ENCODE measurements around the gene MRPL34.

MRPL34 gene

DNA sequence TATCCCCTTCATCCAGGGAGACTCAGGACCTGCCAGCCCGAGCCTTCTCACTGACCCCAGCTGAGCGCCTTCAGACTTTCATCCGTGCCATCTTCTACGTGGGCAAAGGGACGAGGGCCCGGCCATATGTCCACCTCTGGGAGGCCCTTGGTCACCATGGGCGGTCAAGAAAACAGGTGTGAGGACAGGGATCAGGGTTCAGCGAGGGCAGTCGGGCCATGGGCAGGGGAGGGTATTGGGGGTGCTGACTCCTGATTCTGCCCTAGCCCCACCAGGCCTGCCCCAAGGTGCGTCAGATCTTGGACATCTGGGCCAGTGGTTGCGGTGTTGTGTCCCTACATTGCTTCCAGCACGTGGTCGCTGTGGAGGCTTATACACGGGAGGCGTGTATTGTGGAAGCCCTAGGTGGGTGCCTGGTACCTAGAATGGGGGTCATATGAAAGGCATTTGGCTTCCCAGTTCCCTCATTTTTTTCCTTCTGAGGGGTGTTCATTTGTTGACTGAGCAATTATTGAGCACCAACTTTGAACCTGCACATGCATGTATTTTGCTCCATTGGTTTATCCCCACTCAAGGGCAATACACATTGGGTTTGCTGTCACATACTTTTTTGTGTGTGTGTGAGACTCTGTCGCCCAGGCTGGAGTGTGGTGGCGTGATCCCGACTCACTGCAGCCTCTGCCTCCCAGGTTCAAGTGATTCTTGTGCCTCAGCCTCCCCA, 20.1 kb upstream of the MRPL34 start:
- Histone ChIP-seq H3K9me3 (ENCODE audit: control extremely low read depth in 1 of 5, control insufficient read depth in 4 of 5, insufficient read depth in 2 of 5, low read depth in 1 of 5, low read length in 4 of 5) (no peaks in the 10 kb centered on the region), H3K27me3 (replicated peaks in 2 of 5; ENCODE audit: control insufficient read depth in 4 of 5, insufficient read depth in 5 of 5, low read length in 4 of 5) (no peaks in the 10 kb centered on the region), H3K4me3 (ENCODE audit: control insufficient read depth in 1 of 7, extremely low read depth in 1 of 7, insufficient read depth in 4 of 7, low read depth in 2 of 7, low read length in 6 of 7) (no peak overlapping the region), H3K36me3 (ENCODE audit: control insufficient read depth in 4 of 4, insufficient read depth in 4 of 4, low read length in 3 of 4) (peaks cover 0 to 30% (median 9%) of the 10 kb centered on the region in 4 experiments), H3K27ac (ENCODE audit: insufficient read depth in 1 of 2, low read depth in 1 of 2, low read length in 2 of 2, poor library complexity in 1 of 2, severe bottlenecking in 2 of 2) (no peak overlapping the region), H3K4me1 (ENCODE audit: control extremely low read depth in 1 of 4, control insufficient read depth in 4 of 4, insufficient read depth in 4 of 4, low read length in 3 of 4) (peaks cover 0 to 25% (median 18%) of the 10 kb centered on the region in 4 experiments)
- CTCF ChIA-PET = interaction anchor here (1.1 to 17.5 kb wide), 2 partner anchors 14 to 24 kb away, joined by 3 to 183 read pairs; partner anchors contain the start of genes BABAM1 and USHBP1
- 93% methylated on average over 17 of the region's 18 CpGs for WGBS (ENCODE audit: insufficient coverage)
- no peak for DNase-seq
- POLR2A ChIA-PET = no interaction called here

DNA sequence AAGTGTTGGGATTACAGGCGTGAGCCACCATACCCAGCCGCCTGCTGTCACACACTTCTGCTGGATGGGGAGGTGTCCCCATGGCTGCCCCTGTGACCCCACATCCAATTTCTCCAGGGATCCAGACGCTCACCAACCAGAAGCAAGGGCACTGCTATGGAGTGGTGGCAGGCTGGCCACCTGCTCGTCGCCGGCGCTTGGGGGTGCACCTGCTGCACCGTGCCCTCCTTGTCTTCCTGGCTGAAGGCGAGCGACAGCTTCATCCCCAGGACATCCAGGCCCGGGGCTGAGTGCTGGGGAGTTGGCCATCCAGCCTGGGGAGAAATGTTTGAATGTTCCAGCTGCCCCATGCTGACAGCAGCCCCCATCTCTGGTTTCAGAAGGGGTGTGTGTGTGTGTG, 19.4 kb upstream of the MRPL34 start:
- ChIA-PET CTCF (interaction anchor here (0.8 to 17.5 kb wide), 2 partner anchors 23 to 25 kb away, joined by 3 to 183 read pairs; partner anchors contain the start of genes BABAM1, DDA1 and USHBP1), POLR2A (no interaction called here)
- Histone ChIP-seq H3K9me3 (ENCODE audit: control extremely low read depth in 1 of 5, control insufficient read depth in 4 of 5, insufficient read depth in 2 of 5, low read depth in 1 of 5, low read length in 4 of 5) (no peaks in the 10 kb centered on the region), H3K36me3 (ENCODE audit: control insufficient read depth in 4 of 4, insufficient read depth in 4 of 4, low read length in 3 of 4) (peaks cover 0 to 30% (median 9%) of the 10 kb centered on the region in 4 experiments), H3K4me3 (ENCODE audit: control insufficient read depth in 1 of 7, extremely low read depth in 1 of 7, insufficient read depth in 4 of 7, low read depth in 2 of 7, low read length in 6 of 7) (no peak overlapping the region), H3K27ac (ENCODE audit: insufficient read depth in 1 of 2, low read depth in 1 of 2, low read length in 2 of 2, poor library complexity in 1 of 2, severe bottlenecking in 2 of 2) (no peak overlapping the region), H3K4me1 (ENCODE audit: control extremely low read depth in 1 of 4, control insufficient read depth in 4 of 4, insufficient read depth in 4 of 4, low read length in 3 of 4) (peaks cover 0 to 24% (median 17%) of the 10 kb centered on the region in 4 experiments), H3K27me3 (replicated peaks in 2 of 5; ENCODE audit: control insufficient read depth in 4 of 5, insufficient read depth in 5 of 5, low read length in 4 of 5) (no peaks in the 10 kb centered on the region)
- WGBS (ENCODE audit: insufficient coverage) = 97% methylated on average over 11 of the region's 11 CpGs
- no peak for DNase-seq

DNA sequence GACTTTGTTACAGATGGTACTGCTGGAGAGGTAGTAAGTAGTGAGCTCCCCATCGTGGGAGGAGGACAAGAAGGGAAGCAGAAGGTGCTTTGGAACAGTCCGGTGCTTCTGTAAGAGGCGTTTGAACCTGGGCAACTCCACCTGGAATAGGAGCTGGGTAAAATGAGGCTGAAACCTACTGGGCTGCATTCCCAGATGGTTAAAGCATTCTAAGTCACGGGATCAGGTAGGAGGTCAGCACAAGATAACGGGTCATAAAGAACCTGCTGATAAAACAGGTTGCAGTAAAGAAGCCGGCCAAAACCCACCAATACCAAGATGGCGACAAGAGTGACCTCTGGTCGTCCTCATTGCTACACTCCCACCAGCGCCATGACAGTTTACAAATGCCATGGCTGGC, 18.9 kb upstream of the MRPL34 start:
- Histone ChIP-seq H3K9me3 (ENCODE audit: control extremely low read depth in 1 of 5, control insufficient read depth in 4 of 5, insufficient read depth in 2 of 5, low read depth in 1 of 5, low read length in 4 of 5) (no peaks in the 10 kb centered on the region), H3K36me3 (ENCODE audit: control insufficient read depth in 4 of 4, insufficient read depth in 4 of 4, low read length in 3 of 4) (peaks cover 0 to 30% (median 9%) of the 10 kb centered on the region in 4 experiments), H3K4me1 (ENCODE audit: control extremely low read depth in 1 of 4, control insufficient read depth in 4 of 4, insufficient read depth in 4 of 4, low read length in 3 of 4) (peaks cover 0 to 19% (median 12%) of the 10 kb centered on the region in 4 experiments), H3K27ac (ENCODE audit: insufficient read depth in 1 of 2, low read depth in 1 of 2, low read length in 2 of 2, poor library complexity in 1 of 2, severe bottlenecking in 2 of 2) (no peak overlapping the region), H3K4me3 (ENCODE audit: control insufficient read depth in 1 of 7, extremely low read depth in 1 of 7, insufficient read depth in 4 of 7, low read depth in 2 of 7, low read length in 6 of 7) (no peak overlapping the region), H3K27me3 (replicated peaks in 2 of 5; ENCODE audit: control insufficient read depth in 4 of 5, insufficient read depth in 5 of 5, low read length in 4 of 5) (no peaks in the 10 kb centered on the region)
- 98% methylated on average over 9 of the region's 9 CpGs for WGBS (ENCODE audit: insufficient coverage)
- ChIA-PET CTCF (interaction anchor here (0.8 to 17.5 kb wide), 2 partner anchors 22 to 25 kb away, joined by 3 to 183 read pairs; partner anchors contain the start of genes BABAM1, DDA1 and USHBP1), POLR2A (no interaction called here)
- no peak for DNase-seq

DNA sequence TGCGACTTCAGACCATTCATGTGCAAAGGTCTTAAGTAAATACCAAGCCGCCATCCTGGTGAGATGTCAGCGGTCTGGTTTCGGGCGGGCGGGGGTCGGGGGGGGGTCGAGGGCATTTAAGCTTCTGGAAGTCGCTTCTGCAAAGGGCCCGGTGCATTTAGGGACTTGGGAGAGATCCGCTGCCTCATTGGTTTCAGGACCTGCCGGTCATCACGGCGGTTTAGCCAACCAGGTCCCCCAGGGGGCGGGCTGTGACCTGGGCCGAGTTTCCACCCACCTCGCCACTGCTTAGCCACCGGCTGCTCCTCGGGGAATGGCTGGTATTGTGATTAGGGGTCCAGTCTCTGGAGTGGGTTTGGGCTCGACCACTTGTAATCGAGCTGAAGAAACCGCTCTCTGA, 16.2 kb upstream of the MRPL34 start:
- H3K9me3 ChIP-seq (ENCODE audit: control extremely low read depth in 1 of 5, control insufficient read depth in 4 of 5, insufficient read depth in 2 of 5, low read depth in 1 of 5, low read length in 4 of 5) = no peaks in the 10 kb centered on the region
- peaks cover 0 to 16% (median 8%) of the 10 kb centered on the region in 4 experiments for H3K4me1 ChIP-seq (ENCODE audit: control extremely low read depth in 1 of 4, control insufficient read depth in 4 of 4, insufficient read depth in 4 of 4, low read length in 3 of 4)
- H3K4me3 ChIP-seq (ENCODE audit: control insufficient read depth in 1 of 7, extremely low read depth in 1 of 7, insufficient read depth in 4 of 7, low read depth in 2 of 7, low read length in 6 of 7) = peak overlapping the region in 2 of 7 experiments; percentile 19 to 37
- POLR2A ChIA-PET = interaction anchor here (0.6 kb wide), 1 partner anchor 190 kb away, joined by 3 read pairs; no protein-coding TSS in a partner anchor
- WGBS (ENCODE audit: insufficient coverage) = 14% methylated on average over 20 of the region's 22 CpGs
- no peaks in the 10 kb centered on the region for H3K27me3 ChIP-seq (replicated peaks in 2 of 5; ENCODE audit: control insufficient read depth in 4 of 5, insufficient read depth in 5 of 5, low read length in 4 of 5)
- H3K36me3 ChIP-seq (ENCODE audit: control insufficient read depth in 4 of 4, insufficient read depth in 4 of 4, low read length in 3 of 4) = peaks cover 2 to 20% (median 8%) of the 10 kb centered on the region in 4 experiments
- peak; percentile 84 to 94 (median 91) for DNase-seq
- CTCF ChIA-PET = interaction anchor here (0.7 to 17.5 kb wide), 3 partner anchors 17 to 107 kb away, joined by 3 to 183 read pairs (median 4); partner anchors contain the start of genes BABAM1 and USHBP1
- no peak overlapping the region for H3K27ac ChIP-seq (ENCODE audit: insufficient read depth in 1 of 2, low read depth in 1 of 2, low read length in 2 of 2, poor library complexity in 1 of 2, severe bottlenecking in 2 of 2)

DNA sequence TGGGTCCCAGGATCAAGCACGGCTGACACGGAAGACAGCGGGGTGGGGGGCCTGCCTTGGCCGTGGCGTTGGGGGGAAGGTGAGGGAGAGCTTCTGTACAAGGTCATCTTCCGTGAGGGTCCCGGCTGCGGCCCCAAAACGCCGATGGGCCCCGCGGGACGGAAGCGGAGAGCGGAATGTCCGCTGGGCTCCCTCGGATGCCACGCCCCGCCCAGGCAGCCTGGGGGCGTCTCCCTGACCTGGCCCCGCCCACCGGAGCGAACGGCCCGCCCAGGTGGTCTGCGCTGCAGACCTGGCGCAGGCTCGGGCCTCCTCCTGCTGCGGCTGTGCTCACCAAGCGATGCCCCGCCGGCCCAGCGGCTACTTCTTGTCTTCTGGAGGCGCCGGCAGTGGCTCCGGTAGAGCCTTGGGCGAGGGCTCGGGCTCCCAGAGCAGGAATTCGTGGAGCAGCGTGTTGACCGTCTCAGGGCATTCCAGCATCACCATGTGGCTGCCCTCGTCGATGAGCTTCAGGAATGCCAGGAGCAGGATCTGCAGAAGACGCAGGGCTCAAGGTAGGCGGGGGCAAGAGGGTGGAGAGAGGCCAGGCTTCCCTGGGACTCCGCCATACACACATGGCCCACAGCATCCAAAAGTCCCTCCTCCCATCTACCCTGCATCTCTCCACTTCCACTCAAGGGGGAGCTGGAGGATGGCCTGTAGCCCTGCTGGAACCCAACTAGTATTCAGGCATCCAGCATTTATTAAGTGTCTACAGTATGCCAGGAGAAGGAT, 13.2 kb upstream of the MRPL34 start:
- CTCF ChIA-PET = interaction anchor here (0.6 to 17.5 kb wide), 11 partner anchors 10 to 99 kb away, joined by 3 to 183 read pairs (median 6); partner anchors contain the start of genes ABHD8, ANKLE1, BABAM1 and DDA1
- Histone ChIP-seq H3K36me3 (ENCODE audit: control insufficient read depth in 4 of 4, insufficient read depth in 4 of 4, low read length in 3 of 4) (peaks cover 2 to 15% (median 10%) of the 10 kb centered on the region in 4 experiments), H3K4me1 (ENCODE audit: control extremely low read depth in 1 of 4, control insufficient read depth in 4 of 4, insufficient read depth in 4 of 4, low read length in 3 of 4) (peaks cover 0 to 16% (median 8%) of the 10 kb centered on the region in 4 experiments), H3K4me3 (ENCODE audit: control insufficient read depth in 1 of 7, extremely low read depth in 1 of 7, insufficient read depth in 4 of 7, low read depth in 2 of 7, low read length in 6 of 7) (peak overlapping the region; percentile 58 to 86 (median 70)), H3K9me3 (ENCODE audit: control extremely low read depth in 1 of 5, control insufficient read depth in 4 of 5, insufficient read depth in 2 of 5, low read depth in 1 of 5, low read length in 4 of 5) (no peaks in the 10 kb centered on the region), H3K27ac (ENCODE audit: insufficient read depth in 1 of 2, low read depth in 1 of 2, low read length in 2 of 2, poor library complexity in 1 of 2, severe bottlenecking in 2 of 2) (peak overlapping the region in 1 of 2 experiments; percentile 75), H3K27me3 (replicated peaks in 2 of 5; ENCODE audit: control insufficient read depth in 4 of 5, insufficient read depth in 5 of 5, low read length in 4 of 5) (no peaks in the 10 kb centered on the region)
- peak; percentile 77 to 88 (median 86) for DNase-seq
- POLR2A ChIA-PET = interaction anchor here (0.7 kb wide), 1 partner anchor 37 kb away, joined by 3 read pairs; no protein-coding TSS in a partner anchor
- under 1% methylated on average over 37 of the region's 46 CpGs for WGBS (ENCODE audit: insufficient coverage)

DNA sequence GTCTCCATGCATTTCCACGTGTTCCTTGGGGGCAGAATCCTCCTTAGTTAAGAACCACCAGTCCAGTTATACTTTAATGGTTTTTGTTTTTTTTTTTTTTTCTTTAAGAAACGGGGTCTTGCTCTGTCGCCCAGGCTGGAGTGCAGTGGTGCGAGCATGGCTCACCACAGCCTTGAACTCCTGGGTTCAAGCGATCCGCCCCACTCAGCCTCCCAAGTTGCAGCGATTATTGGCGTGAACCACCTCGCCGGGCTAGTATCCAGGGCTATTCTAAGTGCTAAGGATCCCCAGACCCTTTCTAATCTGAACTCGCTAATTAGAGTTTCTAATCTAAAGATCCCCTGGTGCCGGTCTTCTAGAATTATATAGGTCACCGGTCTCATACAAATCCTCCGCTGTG, 12.1 kb upstream of the MRPL34 start:
- Histone ChIP-seq H3K9me3 (ENCODE audit: control extremely low read depth in 1 of 5, control insufficient read depth in 4 of 5, insufficient read depth in 2 of 5, low read depth in 1 of 5, low read length in 4 of 5) (peaks cover 0 to 6% (median 0%) of the 10 kb centered on the region in 5 experiments), H3K4me1 (ENCODE audit: control extremely low read depth in 1 of 4, control insufficient read depth in 4 of 4, insufficient read depth in 4 of 4, low read length in 3 of 4) (peaks cover 0 to 16% (median 8%) of the 10 kb centered on the region in 4 experiments), H3K27ac (ENCODE audit: insufficient read depth in 1 of 2, low read depth in 1 of 2, low read length in 2 of 2, poor library complexity in 1 of 2, severe bottlenecking in 2 of 2) (no peak overlapping the region), H3K36me3 (ENCODE audit: control insufficient read depth in 4 of 4, insufficient read depth in 4 of 4, low read length in 3 of 4) (peaks cover 2 to 20% (median 15%) of the 10 kb centered on the region in 4 experiments), H3K4me3 (ENCODE audit: control insufficient read depth in 1 of 7, extremely low read depth in 1 of 7, insufficient read depth in 4 of 7, low read depth in 2 of 7, low read length in 6 of 7) (no peak overlapping the region), H3K27me3 (replicated peaks in 2 of 5; ENCODE audit: control insufficient read depth in 4 of 5, insufficient read depth in 5 of 5, low read length in 4 of 5) (no peaks in the 10 kb centered on the region)
- WGBS (ENCODE audit: insufficient coverage) = 94% methylated on average over 14 of the region's 14 CpGs
- ChIA-PET CTCF (interaction anchor here (0.8 to 17.5 kb wide), 9 partner anchors 9 to 95 kb away, joined by 3 to 183 read pairs (median 7); partner anchors contain the start of genes ABHD8, ANKLE1, BABAM1 and DDA1), POLR2A (interaction anchor here (1.1 kb wide), 1 partner anchor 12 kb away, joined by 3 read pairs; the partner anchor contains the start of gene MRPL34)
- no peak for DNase-seq

All from common myeloid progenitor, CD34-positive (primary cell).